ENCODE measurements around the gene SORCS2.

GRCh38 chr4:7202411-7202810 lies 10.1 kb downstream of the SORCS2 start:
- TF ChIP-seq GATA2 (IDR thresholded peaks at IDR 0.05; ENCODE audit: low read depth, low read length) (no peak), GATA3 (IDR thresholded peaks at IDR 0.05; ENCODE audit: low read depth, low read length) (no peak)

Measured in SH-SY5Y (cell line).